Right ventricle myocardium superior (tissue), 1 donor: ENCODE measurements around the gene MCOLN3. TPM values are rescaled to one million over a fixed set of nuclear protein-coding genes. Genes with fewer than 3 reads are reported as not detected.

ENCODE experiments used
- total RNA-seq: library from RNA; stranded (reverse); fragmentation: NEBNext Ultra II Directional; extraction: Animal tissue kit (Norgen Biotek cat#: 25700); gene quantifications from one replicate; pipeline ENCODE4 v1.2.1, GENCODE V29; 2021
- donor health status: DM: no; HTN: yes; CAD: no; lungs with severe emphysema.

MCOLN3 gene
- total RNA-seq, 1 donor from 2014 or later = 1.7 TPM

Other genes starting within 250 kb of the MCOLN3 start
- gene LPAR3, start 155.3 kb downstream of the MCOLN3 start, total RNA-seq = 16.9 TPM
- gene MCOLN2, start 51.4 kb downstream of the MCOLN3 start, total RNA-seq = 0.27 TPM
- gene SYDE2, start 152.5 kb upstream of the MCOLN3 start, total RNA-seq = 21.4 TPM
- gene C1orf52, start 211.2 kb upstream of the MCOLN3 start, total RNA-seq = 17.8 TPM
- 7.9 TPM for gene BCL10, start 228.1 kb upstream of the MCOLN3 start, total RNA-seq